Breast epithelium (tissue), 4 donors: ENCODE measurements around the gene CDCA4. TPM values are rescaled to one million over a fixed set of nuclear protein-coding genes. Genes with fewer than 3 reads are reported as not detected.
"Not testable (repeated sequence)": the region's sequence is repeated elsewhere in the genome, so short reads cannot be mapped to it uniquely, and the experiment has no call there.

ENCODE experiments used
- DNase-seq, 2 donors: peaks; one replicate each; pipeline ENCODE4 v3.0.0-alpha.2; 2019; ENCODE audit warnings: low spot score in 2 of 2
- H3K27ac ChIP-seq, 2 donors: fragments of 200-600 bp; sonication (generic) in 1 of 2; one replicate each; pipeline ENCODE4 v1.5.1; 2016 to 2019; ENCODE audit warnings: mild to moderate bottlenecking in 1 of 2
- H3K27me3 ChIP-seq, 2 donors: fragments of 200-600 bp; sonication (generic) in 1 of 2; one replicate each; pipeline versions ENCODE4 v1.5.1 to v1.6.0; 2017 to 2019; ENCODE audit warnings: control low read depth in 1 of 2, mild to moderate bottlenecking in 1 of 2
- H3K36me3 ChIP-seq: fragments of 200-600 bp; one replicate; pipeline ENCODE4 v1.5.1; 2019
- H3K4me1 ChIP-seq, 2 donors: fragments of 200-600 bp; sonication (generic); one replicate each; pipeline ENCODE4 v1.5.1; 2016 to 2019; ENCODE audit warnings: control low read depth in 1 of 2
- H3K4me3 ChIP-seq, 3 donors: fragments of 200-600 bp; sonication (generic); 1 replicate in 2 of 3; 2 replicates in 1 of 3; pipeline ENCODE4 v1.5.1; 2016 to 2019; ENCODE audit warnings: mild to moderate bottlenecking in 3 of 3, moderate library complexity in 2 of 3
- H3K9me3 ChIP-seq, 2 donors: fragments of 200-600 bp; sonication (generic) in 1 of 2; one replicate each; pipeline ENCODE4 v1.5.1; 2016 to 2019; ENCODE audit warnings: control low read depth in 1 of 2
- POLR2A ChIP-seq: fragments of 450-650 bp; IDR thresholded peaks from one replicate; pipeline ENCODE4 v1.6.1; 2016; ENCODE audit warnings: antibody characterized with exemption, mild to moderate bottlenecking, moderate library complexity
- POLR2AphosphoS5 ChIP-seq, 3 donors: sonication (generic); formaldehyde crosslinking; IDR thresholded peaks; one replicate each; pipeline ENCODE4 v1.6.1; 2017; ENCODE audit warnings: antibody characterized with exemption in 3 of 3
- intact Hi-C: fragments of 100-400 bp; cut with DNase I; formaldehyde crosslinking; loops from one replicate; pipeline ENCODE4 v1.15.1; 2023; ENCODE audit warnings: low total_unique reads
- total RNA-seq, 3 donors: library from RNA; depleted of rRNA; stranded (reverse); fragments of >200 nt; gene quantifications; one replicate each; pipeline ENCODE4 v1.1.0, GENCODE V29; 2016
- TF ChIP-seq, protein P1 (sequence below), 3 donors: fragments of 450-650 bp; IDR thresholded peaks; one replicate each; pipeline ENCODE4 v1.5.1; 2016 to 2017; ENCODE audit warnings: antibody characterized with exemption in 3 of 3, mild to moderate bottlenecking in 3 of 3, moderate library complexity in 3 of 3

Gene CDCA4
- total RNA-seq, 3 donors from 2014 or later: 5.1 to 10.4 (median 10.2) TPM

DNA sequence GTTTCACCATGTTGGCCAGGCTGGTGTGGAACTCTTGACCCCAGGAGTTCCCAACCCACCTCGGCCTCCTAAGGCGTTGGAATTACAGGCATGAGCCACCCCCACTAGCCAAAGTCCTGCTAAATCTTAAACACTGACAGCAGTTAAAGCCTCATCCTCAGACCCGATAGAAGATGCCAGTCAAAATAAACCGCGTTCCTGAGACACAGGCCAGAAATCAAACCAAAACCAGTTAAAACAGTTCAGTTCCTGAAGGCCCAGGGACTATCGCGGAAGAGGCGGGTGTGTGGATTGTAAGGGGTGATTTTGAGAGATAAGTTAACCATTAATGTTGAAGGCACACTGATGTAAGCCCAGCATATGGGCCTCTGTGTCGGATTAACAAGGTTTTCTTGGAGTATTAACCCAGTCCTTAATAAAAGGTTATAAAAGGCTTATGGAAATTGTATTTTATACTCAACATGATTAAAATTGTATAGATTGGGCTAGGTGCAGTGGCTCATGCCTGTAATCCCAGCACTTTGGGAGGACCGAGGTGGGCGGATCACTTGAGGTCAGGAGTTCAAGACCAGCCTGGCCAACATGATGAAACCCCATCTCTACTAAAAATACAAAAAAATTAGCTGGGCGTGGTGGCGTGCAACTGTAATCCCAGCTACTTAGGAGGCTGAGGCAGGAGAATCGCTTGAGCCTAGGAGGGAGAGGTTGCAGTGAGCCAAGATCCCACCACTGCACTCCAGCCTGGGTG, 18.7 kb upstream of the CDCA4 start:
- TF ChIP-seq POLR2A (no peak), POLR2AphosphoS5 (IDR thresholded peaks at IDR 0.05) (no peak)
- TF ChIP-seq, protein P1, sequence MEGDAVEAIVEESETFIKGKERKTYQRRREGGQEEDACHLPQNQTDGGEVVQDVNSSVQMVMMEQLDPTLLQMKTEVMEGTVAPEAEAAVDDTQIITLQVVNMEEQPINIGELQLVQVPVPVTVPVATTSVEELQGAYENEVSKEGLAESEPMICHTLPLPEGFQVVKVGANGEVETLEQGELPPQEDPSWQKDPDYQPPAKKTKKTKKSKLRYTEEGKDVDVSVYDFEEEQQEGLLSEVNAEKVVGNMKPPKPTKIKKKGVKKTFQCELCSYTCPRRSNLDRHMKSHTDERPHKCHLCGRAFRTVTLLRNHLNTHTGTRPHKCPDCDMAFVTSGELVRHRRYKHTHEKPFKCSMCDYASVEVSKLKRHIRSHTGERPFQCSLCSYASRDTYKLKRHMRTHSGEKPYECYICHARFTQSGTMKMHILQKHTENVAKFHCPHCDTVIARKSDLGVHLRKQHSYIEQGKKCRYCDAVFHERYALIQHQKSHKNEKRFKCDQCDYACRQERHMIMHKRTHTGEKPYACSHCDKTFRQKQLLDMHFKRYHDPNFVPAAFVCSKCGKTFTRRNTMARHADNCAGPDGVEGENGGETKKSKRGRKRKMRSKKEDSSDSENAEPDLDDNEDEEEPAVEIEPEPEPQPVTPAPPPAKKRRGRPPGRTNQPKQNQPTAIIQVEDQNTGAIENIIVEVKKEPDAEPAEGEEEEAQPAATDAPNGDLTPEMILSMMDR (IDR thresholded peaks at IDR 0.05): no peak
- intact Hi-C loops: no loop called here
- H3K4me1 ChIP-seq: no peaks in the 10 kb centered on the region

DNA sequence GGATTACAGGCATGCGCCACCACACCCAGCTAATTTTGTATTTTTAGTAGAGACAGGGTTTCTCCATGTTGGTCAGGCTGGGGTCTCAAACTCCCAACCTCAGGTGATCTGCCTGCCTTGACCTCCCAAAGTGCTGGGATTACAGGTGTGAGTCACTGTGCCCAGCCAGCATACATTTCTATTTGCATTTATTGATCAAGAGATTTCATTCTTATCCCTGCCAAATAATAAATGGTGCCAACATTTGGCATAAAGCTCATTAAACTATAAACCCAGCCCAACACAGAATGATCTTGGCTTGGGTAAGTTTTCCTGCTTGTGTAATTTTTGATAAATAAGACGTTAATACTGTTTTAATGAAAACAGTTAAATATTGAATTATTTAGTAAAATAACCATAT, 14.7 kb upstream of the CDCA4 start:
- H3K27me3 ChIP-seq, H3K36me3 ChIP-seq, H3K27ac ChIP-seq, H3K9me3 ChIP-seq, H3K4me3 ChIP-seq, H3K4me1 ChIP-seq, intact Hi-C loops, DNase-seq: not testable (repeated sequence)

More for the DNA sequence above, 18.7 kb upstream of the CDCA4 start:
- no peak overlapping the region for H3K4me3 ChIP-seq
- no peaks in the 10 kb centered on the region for H3K36me3 ChIP-seq
- no peaks in the 10 kb centered on the region for H3K27me3 ChIP-seq
- no peak overlapping the region for H3K27ac ChIP-seq
- no peaks in the 10 kb centered on the region for H3K9me3 ChIP-seq
- DNase-seq: no peak

DNA sequence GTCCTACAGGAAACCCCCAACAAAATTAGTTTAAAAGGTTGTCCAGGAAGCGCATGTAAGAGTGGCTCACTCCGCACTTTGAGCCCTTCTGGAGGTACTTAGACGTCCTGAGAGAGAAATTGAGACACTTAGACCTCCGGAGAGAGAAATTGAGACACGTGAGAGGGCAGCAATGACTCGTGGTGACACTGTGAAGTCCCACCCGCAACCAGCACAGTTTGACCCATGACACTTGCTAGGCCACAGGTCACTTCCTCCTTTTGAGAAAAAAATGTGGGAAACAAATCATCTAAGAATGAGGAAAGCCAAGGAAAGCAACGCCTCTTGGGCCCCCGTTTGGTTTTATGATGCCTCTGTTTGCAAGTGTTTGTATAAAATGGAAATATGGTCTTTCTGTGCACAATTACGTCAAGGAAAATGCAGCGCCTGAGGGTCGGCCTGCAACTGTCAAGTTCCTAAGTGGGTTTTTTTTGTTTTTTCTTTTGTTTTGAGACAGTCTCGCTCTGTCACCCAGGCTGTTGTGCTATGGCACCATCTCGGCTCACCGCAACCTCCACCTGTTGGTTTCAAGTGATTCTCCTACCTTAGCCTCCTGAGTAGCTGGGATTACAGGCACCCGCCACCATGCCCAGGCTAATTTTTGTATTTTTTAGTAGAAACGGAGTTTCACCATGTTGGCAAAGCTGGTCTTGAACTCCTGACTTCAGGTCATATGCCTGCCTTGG, 13.6 kb upstream of the CDCA4 start:
- Histone ChIP-seq H3K9me3 (no peaks in the 10 kb centered on the region), H3K27me3 (no peaks in the 10 kb centered on the region), H3K4me3 (peak overlapping the region in 1 of 3 donors; percentile 57), H3K4me1 (no peaks in the 10 kb centered on the region), H3K36me3 (no peaks in the 10 kb centered on the region), H3K27ac (peak overlapping the region in 1 of 2 donors; percentile 53)
- no peak for DNase-seq
- TF ChIP-seq POLR2AphosphoS5 (IDR thresholded peaks at IDR 0.05) (no peak), POLR2A (no peak)
- TF ChIP-seq, protein P1 (IDR thresholded peaks at IDR 0.05): no peak
- intact Hi-C loops: no loop called here

DNA sequence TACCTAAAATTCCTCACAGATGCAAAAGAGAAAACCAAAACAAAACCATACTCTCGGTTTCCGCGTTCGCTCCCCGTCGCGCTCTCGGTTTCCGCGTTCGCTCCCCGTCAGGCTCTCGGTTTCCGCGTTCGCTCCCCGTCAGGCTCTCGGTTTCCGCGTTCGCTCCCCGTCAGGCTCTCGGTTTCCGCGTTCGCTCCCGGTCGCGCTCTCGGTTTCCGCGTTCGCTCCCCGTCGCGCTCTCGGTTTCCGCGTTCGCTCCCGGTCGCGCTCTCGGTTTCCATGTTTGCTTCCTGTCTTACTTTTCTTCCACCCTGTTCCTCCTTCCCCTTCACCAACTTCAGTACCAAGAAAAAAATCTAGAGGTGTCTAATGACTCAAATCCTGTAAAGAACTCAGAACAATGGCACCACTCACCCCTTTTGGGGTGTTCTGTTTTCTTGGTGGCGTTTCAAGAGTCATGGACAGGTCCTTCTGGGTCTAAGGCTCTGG, 12.6 kb upstream of the CDCA4 start:
- H3K36me3 ChIP-seq, intact Hi-C loops, DNase-seq, H3K9me3 ChIP-seq, H3K4me1 ChIP-seq, H3K27me3 ChIP-seq: not testable (repeated sequence)
- Histone ChIP-seq H3K27ac (peak overlapping the region; percentile 53 to 73), H3K4me3 (peak overlapping the region; percentile 34 to 57 (median 45))

DNA sequence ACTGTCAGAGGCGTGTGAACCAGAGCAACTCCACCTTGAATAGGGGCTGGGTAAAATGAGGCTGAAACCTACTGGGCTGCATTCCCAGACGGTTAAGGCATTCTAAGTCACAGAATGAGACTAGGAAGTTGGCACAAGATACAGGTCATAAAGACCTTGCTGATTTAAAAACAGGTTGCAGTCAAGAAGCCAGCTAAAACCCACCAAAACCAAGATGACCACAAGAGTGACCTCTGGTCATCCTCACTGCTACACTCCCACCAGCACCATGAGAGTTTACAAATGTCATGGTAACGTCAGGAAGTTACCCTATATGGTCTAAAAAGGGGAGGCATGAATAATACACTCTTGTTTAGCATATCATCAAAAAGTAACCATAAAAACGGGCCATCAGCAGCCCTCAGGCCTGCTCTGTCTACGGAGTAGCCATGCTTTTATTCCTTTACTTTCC, 11.6 kb upstream of the CDCA4 start:
- H3K27ac ChIP-seq: peak overlapping the region; percentile 53 to 73
- H3K36me3 ChIP-seq, H3K4me1 ChIP-seq, H3K9me3 ChIP-seq, intact Hi-C loops, H3K27me3 ChIP-seq: not testable (repeated sequence)
- peak overlapping the region in 2 of 3 donors; percentile 45 to 57 for H3K4me3 ChIP-seq
- peak in 1 of 2 donors; percentile 26 for DNase-seq

DNA sequence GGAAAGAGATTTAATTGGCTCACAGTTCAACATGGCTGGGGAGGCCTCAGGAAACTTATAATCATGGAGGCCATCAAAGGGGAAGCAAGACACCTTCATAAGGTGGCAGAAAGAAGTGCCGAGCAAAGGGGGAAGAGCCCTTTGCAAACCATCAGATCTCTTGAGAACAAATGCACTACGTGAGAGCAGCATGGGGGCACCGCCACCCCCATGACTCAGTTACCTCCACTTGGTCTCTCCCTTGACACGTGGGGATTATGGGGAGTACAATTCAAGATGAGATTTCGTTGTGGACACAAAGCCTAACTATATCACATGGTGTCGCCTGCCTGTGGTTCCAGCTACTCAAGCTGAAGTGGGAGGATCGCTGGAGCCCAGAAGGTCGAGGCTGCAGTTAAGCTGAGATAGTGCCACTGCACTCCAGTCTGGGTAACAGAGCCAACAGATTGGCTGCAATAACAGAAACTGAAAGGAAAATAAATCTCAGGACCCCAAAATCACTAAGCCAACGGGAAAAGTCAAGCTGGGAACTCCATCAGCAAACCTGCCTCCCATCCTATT, 10.0 kb upstream of the CDCA4 start:
- H3K27ac ChIP-seq: peak overlapping the region in 1 of 2 donors; percentile 27
- intact Hi-C loops: no loop called here
- H3K27me3 ChIP-seq: no peaks in the 10 kb centered on the region
- H3K36me3 ChIP-seq: no peaks in the 10 kb centered on the region
- no peak for DNase-seq
- no peak overlapping the region for H3K4me3 ChIP-seq
- TF ChIP-seq, protein P1 (IDR thresholded peaks at IDR 0.05): no peak
- TF ChIP-seq POLR2AphosphoS5 (IDR thresholded peaks at IDR 0.05) (no peak), POLR2A (no peak)
- H3K9me3 ChIP-seq: no peaks in the 10 kb centered on the region
- H3K4me1 ChIP-seq: no peaks in the 10 kb centered on the region
